Thymus (tissue), 11 donors: Measurements from ENCODE around the gene RSPH4A. TPM values are rescaled to one million over a fixed set of nuclear protein-coding genes. Genes with fewer than 3 reads are reported as not detected.

Experiments
- DNase-seq, 9 donors: peaks; one replicate each; pipeline ENCODE4 v3.0.0-alpha.2; 2013; ENCODE audit warnings: low spot score in 9 of 9, low read depth in 6 of 9, missing footprints in 1 of 9
- H3K27ac ChIP-seq, 2 donors: one replicate each; pipeline ENCODE4 v1.5.1; 2013; ENCODE audit warnings: control low read depth in 1 of 2, low read depth in 1 of 2, low read length in 1 of 2, mild to moderate bottlenecking in 1 of 2, moderate library complexity in 1 of 2
- H3K27me3 ChIP-seq, 2 donors: one replicate each; pipeline ENCODE4 v1.5.1; 2013; ENCODE audit warnings: low read length in 1 of 2; ENCODE audit not compliant: control insufficient read depth in 2 of 2, insufficient read depth in 1 of 2
- H3K36me3 ChIP-seq, 2 donors: one replicate each; pipeline ENCODE4 v1.5.1; 2013; ENCODE audit warnings: low read length in 1 of 2, mild to moderate bottlenecking in 1 of 2, moderate library complexity in 1 of 2; ENCODE audit not compliant: control insufficient read depth in 2 of 2, insufficient read depth in 2 of 2
- H3K4me1 ChIP-seq, 2 donors: one replicate each; pipeline ENCODE4 v1.5.1; 2013; ENCODE audit warnings: low read length in 2 of 2; ENCODE audit not compliant: control insufficient read depth in 2 of 2, insufficient read depth in 2 of 2
- H3K4me3 ChIP-seq, 2 donors: one replicate each; pipeline ENCODE4 v1.5.1; 2013; ENCODE audit warnings: low read length in 2 of 2, control low read depth in 1 of 2, mild to moderate bottlenecking in 1 of 2
- H3K9me3 ChIP-seq, 2 donors: one replicate each; pipeline ENCODE4 v1.5.1; 2013; ENCODE audit warnings: low read length in 1 of 2, mild to moderate bottlenecking in 1 of 2; ENCODE audit not compliant: control insufficient read depth in 2 of 2, insufficient read depth in 1 of 2
- WGBS: extraction: QIAGEN DNeasy Blood & Tissue Kit; methylation state at CpG from one replicate; pipeline ENCODE4 v1.1.7; 2013; 5-methylcytosine and 5-hydroxymethylcytosine counted together
- polyA plus RNA-seq: library from polyadenylated mRNA; stranded (reverse); fragments of 200-250 nt; gene quantifications from one replicate; pipeline ENCODE4 v1.2.3, GENCODE V29; 2013
- total RNA-seq: library from RNA; stranded (reverse); fragments of 120-200 nt; gene quantifications from one replicate; pipeline ENCODE4 v1.2.4, GENCODE V29; 2013
- donor health status: healthy.

Gene RSPH4A
- total and polyA plus RNA-seq, 2 donors, result 0.38 to 0.89 TPM

GRCh38 chr6:116611056-116611455, 5.2 kb upstream of the RSPH4A start:
- H3K9me3 ChIP-seq, result no peaks in the 10 kb centered on the region
- H3K4me3 ChIP-seq, result no peak overlapping the region
- H3K4me1 ChIP-seq, result peaks cover 0 to 3% of the 10 kb centered on the region in 2 donors
- DNase-seq, result no peak
- no peaks in the 10 kb centered on the region for H3K36me3 ChIP-seq
- H3K27ac ChIP-seq, result no peak overlapping the region
- 96% methylated on average over 4 of the region's 4 CpGs for WGBS
- no peaks in the 10 kb centered on the region for H3K27me3 ChIP-seq

DNA sequence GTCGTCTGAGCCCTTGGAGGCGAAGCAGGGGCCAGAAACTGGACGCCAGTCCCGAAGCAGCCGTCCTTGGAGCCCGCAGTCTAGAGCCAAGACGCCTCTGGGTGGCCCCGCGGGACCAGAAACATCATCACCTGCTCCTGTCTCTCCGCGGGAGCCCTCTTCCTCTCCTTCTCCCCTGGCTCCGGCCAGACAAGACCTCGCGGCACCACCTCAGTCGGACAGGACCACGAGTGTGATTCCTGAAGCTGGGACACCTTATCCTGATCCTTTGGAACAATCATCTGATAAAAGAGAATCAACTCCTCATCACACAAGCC, 416 bp downstream of the RSPH4A start:
- no peaks in the 10 kb centered on the region for H3K36me3 ChIP-seq
- peak overlapping the region; percentile 41 to 51 for H3K4me3 ChIP-seq
- H3K4me1 ChIP-seq, result peaks cover 3 to 8% of the 10 kb centered on the region in 2 donors
- under 1% methylated on average over 16 of the region's 16 CpGs for WGBS
- DNase-seq, result no peak
- H3K9me3 ChIP-seq, result no peaks in the 10 kb centered on the region
- no peak overlapping the region for H3K27ac ChIP-seq
- peaks cover 0 to 9% of the 10 kb centered on the region in 2 donors for H3K27me3 ChIP-seq

DNA sequence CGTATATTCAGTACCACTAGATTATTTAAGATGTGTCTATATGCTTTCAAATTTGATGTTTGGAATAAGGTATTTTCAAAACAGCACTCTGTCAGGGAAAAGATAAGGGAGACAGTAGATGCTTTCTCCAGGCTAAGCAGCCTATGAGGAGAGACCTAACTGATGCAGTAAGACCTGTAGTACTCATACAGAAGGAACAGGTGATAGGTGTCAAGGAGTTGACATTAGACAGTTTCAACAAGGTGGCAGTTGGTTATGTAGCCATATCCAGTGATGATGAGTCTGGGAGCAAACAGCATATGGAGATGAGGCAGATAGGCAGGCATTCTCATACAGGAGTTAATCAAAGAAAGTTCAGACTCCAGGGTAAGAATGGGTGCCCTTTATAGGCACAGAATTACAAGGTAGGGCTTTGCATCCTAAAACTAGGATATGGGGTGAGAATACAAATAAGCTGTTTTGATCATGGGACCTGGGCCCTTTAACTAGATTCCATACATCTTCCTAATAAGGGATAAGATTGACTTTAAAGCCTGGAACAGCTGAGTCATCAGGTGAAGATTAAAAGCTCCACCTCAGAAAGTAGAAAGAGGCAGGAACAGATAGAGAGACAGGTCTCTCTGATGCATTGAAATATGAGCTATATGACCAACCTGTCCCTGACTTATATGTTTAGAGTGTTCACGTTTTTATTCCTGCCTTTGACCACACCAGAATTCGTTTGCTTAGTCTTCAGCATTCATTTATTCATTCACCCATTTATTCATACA, 7.9 kb downstream of the RSPH4A start:
- no peak for DNase-seq
- WGBS, result 85% methylated on average over 3 of the region's 3 CpGs
- no peaks in the 10 kb centered on the region for H3K27me3 ChIP-seq
- no peaks in the 10 kb centered on the region for H3K4me1 ChIP-seq
- H3K36me3 ChIP-seq, result no peaks in the 10 kb centered on the region
- H3K9me3 ChIP-seq, result no peaks in the 10 kb centered on the region
- no peak overlapping the region for H3K4me3 ChIP-seq
- H3K27ac ChIP-seq, result no peak overlapping the region

DNA sequence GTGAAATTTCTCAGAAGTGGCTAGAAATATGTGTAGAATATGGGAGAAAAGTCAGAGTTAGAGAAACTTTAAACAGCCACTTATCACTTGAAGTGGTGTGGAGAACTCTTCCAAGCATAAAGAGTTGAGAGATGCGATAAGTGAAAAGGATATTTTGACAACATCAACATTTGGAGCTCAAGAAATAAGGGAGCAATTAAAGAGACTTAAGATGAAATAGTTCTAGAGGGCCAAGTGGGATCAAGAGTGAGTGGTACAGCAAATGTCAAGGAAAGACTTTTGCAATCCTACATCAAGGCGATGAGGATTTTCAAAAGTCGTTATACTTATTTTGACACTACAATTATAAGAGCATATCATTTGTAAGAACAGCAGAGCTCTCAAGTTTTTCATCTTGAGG, 9.6 kb downstream of the RSPH4A start:
- no peak for DNase-seq
- no peak overlapping the region for H3K4me3 ChIP-seq
- WGBS, result 99% methylated on average over 3 of the region's 3 CpGs

DNA sequence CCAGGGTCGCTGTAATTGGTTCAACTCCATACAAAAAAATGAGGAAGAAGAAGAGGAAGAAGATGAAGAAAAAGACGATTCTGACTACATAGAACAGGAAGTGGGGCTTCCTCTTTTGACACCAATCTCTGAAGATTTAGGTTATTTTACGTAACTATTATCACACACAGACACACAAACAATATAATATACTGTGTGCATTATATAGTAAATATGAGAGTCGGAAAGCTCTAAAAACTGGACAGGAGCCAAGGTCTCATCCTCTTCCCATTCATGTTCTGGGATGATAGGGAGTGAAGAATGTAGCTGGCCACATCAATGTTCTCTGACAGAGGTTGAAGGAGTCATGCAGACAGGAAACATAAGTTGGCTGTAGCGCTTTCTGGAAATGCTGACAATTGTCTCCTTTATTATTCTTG, 13.3 kb downstream of the RSPH4A start:
- peaks cover 6 to 24% of the 10 kb centered on the region in 2 donors for H3K4me1 ChIP-seq
- DNase-seq, result peak in 1 of 9 donors; percentile 34
- no peaks in the 10 kb centered on the region for H3K27me3 ChIP-seq
- H3K9me3 ChIP-seq, result no peaks in the 10 kb centered on the region
- H3K27ac ChIP-seq, result peak overlapping the region in 1 of 2 donors; percentile 51
- WGBS, result 61% methylated on average over 5 of the region's 5 CpGs
- H3K4me3 ChIP-seq, result no peak overlapping the region
- peaks cover 0 to 5% of the 10 kb centered on the region in 2 donors for H3K36me3 ChIP-seq

More for the DNA sequence above, 9.6 kb downstream of the RSPH4A start:
- Histone ChIP-seq H3K27me3 (no peaks in the 10 kb centered on the region), H3K36me3 (no peaks in the 10 kb centered on the region), H3K9me3 (no peaks in the 10 kb centered on the region), H3K4me1 (peaks cover 0 to 8% of the 10 kb centered on the region in 2 donors), H3K27ac (no peak overlapping the region)

GRCh38 chr6:116631379-116631990, 15.2 kb downstream of the RSPH4A start:
- Histone ChIP-seq H3K4me1 (peaks cover 6 to 24% of the 10 kb centered on the region in 2 donors), H3K4me3 (no peak overlapping the region), H3K36me3 (peaks cover 0 to 5% of the 10 kb centered on the region in 2 donors), H3K9me3 (no peaks in the 10 kb centered on the region), H3K27me3 (no peaks in the 10 kb centered on the region), H3K27ac (peak overlapping the region; percentile 3 to 88)
- 16% methylated on average over 5 of the region's 5 CpGs for WGBS
- DNase-seq, result peak; percentile 53 to 90 (median 74)

- 41% methylated on average over 2 of the region's 2 CpGs for WGBS
- Histone ChIP-seq H3K9me3 (no peaks in the 10 kb centered on the region), H3K4me1 (peaks cover 6 to 24% of the 10 kb centered on the region in 2 donors), H3K36me3 (peaks cover 0 to 5% of the 10 kb centered on the region in 2 donors), H3K27me3 (no peaks in the 10 kb centered on the region), H3K4me3 (no peak overlapping the region), H3K27ac (no peak overlapping the region)
- peak in 2 of 9 donors; percentile 40 to 64 for DNase-seq
Measured at GRCh38 chr6:116633685-116634084, 17.4 kb downstream of the RSPH4A start.

GRCh38 chr6:116648156-116648555, 31.9 kb downstream of the RSPH4A start:
- no peak overlapping the region for H3K4me3 ChIP-seq
- H3K4me1 ChIP-seq, result no peaks in the 10 kb centered on the region
- no peaks in the 10 kb centered on the region for H3K9me3 ChIP-seq
- peaks cover 0 to 31% of the 10 kb centered on the region in 2 donors for H3K36me3 ChIP-seq
- no peak overlapping the region for H3K27ac ChIP-seq
- DNase-seq, result no peak
- no peaks in the 10 kb centered on the region for H3K27me3 ChIP-seq
- WGBS, result 61% methylated on average over 5 of the region's 5 CpGs

DNA sequence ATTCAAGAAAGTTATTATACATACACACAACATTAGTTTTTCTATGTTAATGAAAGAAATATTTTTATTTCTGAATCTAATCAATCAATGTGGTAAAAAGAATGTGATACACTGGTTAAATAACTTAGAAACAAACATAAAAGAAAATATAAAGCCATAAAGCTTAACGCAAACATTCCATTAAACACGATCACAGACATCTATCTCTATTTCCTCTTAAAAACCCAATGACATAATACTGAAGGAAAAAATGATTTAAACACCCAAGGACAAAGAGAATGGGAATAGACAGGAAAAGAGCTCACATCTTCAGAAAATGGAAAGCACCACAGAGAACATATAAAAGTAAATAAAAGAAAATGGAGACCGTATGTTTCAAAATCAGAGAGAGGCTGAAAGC, 32.9 kb downstream of the RSPH4A start:
- Histone ChIP-seq H3K4me1 (no peaks in the 10 kb centered on the region), H3K36me3 (peaks cover 0 to 33% of the 10 kb centered on the region in 2 donors), H3K27me3 (no peaks in the 10 kb centered on the region), H3K27ac (no peak overlapping the region), H3K9me3 (no peaks in the 10 kb centered on the region), H3K4me3 (no peak overlapping the region)
- no peak for DNase-seq
- WGBS, result 99% methylated on average over 3 of the region's 3 CpGs
